ENCODE results near the gene SLC2A5.

The SLC2A5 gene

DNA sequence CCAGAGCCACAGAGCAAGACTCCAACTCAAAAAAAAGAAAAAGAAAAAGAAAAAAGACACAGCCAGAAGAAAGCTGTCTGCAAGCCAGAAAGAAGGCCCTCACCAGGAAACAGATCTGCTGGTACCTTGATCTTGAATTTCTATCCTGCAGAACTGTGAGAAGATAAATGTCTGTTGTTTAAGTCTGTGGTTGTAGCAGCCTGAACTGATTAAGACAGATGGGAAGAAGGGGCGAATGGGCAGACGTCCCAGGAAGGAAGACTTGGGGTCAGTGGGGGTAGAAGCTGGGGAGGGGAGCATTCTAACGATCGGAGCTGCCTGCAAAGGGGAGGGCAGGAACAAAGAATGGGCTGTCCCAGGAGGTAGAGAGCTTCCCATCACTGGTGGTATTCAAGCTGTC, 49.5 kb downstream of the SLC2A5 start:
- Histone ChIP-seq H3K36me3 (ENCODE audit: low read length) (no peaks in the 10 kb centered on the region), H3K4me2 (ENCODE audit: low read depth, low read length, poor library complexity, severe bottlenecking) (no peak overlapping the region), H3K27ac (ENCODE audit: low read depth, low read length) (no peak overlapping the region), H3F3A (ENCODE audit: insufficient read depth) (no peaks in the 10 kb centered on the region), H3K9me3 (ENCODE audit: insufficient read depth, low read length) (no peaks in the 10 kb centered on the region), H3K9ac (ENCODE audit: low read length) (no peak overlapping the region), H4K20me1 (ENCODE audit: low read depth, low read length) (no peaks in the 10 kb centered on the region), H3K79me2 (ENCODE audit: insufficient read depth, low read length) (no peaks in the 10 kb centered on the region), H2AFZ (ENCODE audit: low read depth, low read length, severe bottlenecking) (no peak overlapping the region), H3K4me3 (ENCODE audit: insufficient read depth, low read length, poor library complexity, severe bottlenecking) (no peak overlapping the region), H3K9me2 (replicated peaks; ENCODE audit: insufficient read depth, low read length) (no peaks in the 10 kb centered on the region), H3K27me3 (ENCODE audit: low read length) (no peaks in the 10 kb centered on the region)
- TF ChIP-seq EZH2phosphoT487 (conservative IDR thresholded peaks at IDR 0.05; ENCODE audit: low read length) (no peak), CTCF (IDR thresholded peaks at IDR 0.05; ENCODE audit: insufficient read depth, low read length, poor library complexity, severe bottlenecking) (no peak)

- no peaks in the 10 kb centered on the region for H4K20me1 ChIP-seq (ENCODE audit: low read depth, low read length)
- H3K79me2 ChIP-seq (ENCODE audit: insufficient read depth, low read length) = no peaks in the 10 kb centered on the region
- no peaks in the 10 kb centered on the region for H3F3A ChIP-seq (ENCODE audit: insufficient read depth)
- no peak overlapping the region for H2AFZ ChIP-seq (ENCODE audit: low read depth, low read length, severe bottlenecking)
- H3K4me2 ChIP-seq (ENCODE audit: low read depth, low read length, poor library complexity, severe bottlenecking) = no peak overlapping the region
- no peaks in the 10 kb centered on the region for H3K36me3 ChIP-seq (ENCODE audit: low read length)
- H3K27me3 ChIP-seq (ENCODE audit: low read length) = no peaks in the 10 kb centered on the region
- H3K9ac ChIP-seq (ENCODE audit: low read length) = no peak overlapping the region
- no peak overlapping the region for H3K4me3 ChIP-seq (ENCODE audit: insufficient read depth, low read length, poor library complexity, severe bottlenecking)
- H3K9me2 ChIP-seq (replicated peaks; ENCODE audit: insufficient read depth, low read length) = no peaks in the 10 kb centered on the region
- no peaks in the 10 kb centered on the region for H3K9me3 ChIP-seq (ENCODE audit: insufficient read depth, low read length)
- TF ChIP-seq CTCF (IDR thresholded peaks at IDR 0.05; ENCODE audit: insufficient read depth, low read length, poor library complexity, severe bottlenecking) (no peak), EZH2phosphoT487 (conservative IDR thresholded peaks at IDR 0.05; ENCODE audit: low read length) (no peak)
- H3K27ac ChIP-seq (ENCODE audit: low read depth, low read length) = no peak overlapping the region
These were observed 51.1 kb downstream of the SLC2A5 start for GRCh38 chr1:9018333-9018732.

DNA sequence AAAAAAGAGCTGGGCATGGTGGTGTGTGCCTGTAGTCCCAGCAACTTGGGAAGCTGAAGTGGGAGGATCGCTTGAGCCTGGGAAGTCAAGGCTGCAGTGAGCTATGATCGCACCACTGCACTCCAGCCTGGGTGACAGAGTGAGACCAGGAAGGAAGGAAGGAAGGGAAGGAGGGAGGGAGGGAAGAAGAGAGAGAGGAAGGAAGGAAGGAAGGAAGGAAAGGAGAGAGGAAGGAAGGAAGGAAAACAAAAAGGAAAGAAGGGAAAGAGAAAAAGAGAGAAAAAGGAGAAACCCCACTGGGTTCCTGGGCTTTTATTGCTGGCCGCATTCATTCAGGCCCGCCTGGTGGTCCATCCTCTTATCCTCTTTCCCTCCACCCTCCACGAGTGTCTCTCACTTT, 53.0 kb downstream of the SLC2A5 start:
- Histone ChIP-seq H3K27ac (ENCODE audit: low read depth, low read length) (no peak overlapping the region), H3K79me2 (ENCODE audit: insufficient read depth, low read length) (no peaks in the 10 kb centered on the region), H3K9ac (ENCODE audit: low read length) (no peak overlapping the region), H4K20me1 (ENCODE audit: low read depth, low read length) (no peaks in the 10 kb centered on the region), H3K4me2 (ENCODE audit: low read depth, low read length, poor library complexity, severe bottlenecking) (no peak overlapping the region), H2AFZ (ENCODE audit: low read depth, low read length, severe bottlenecking) (no peak overlapping the region), H3K36me3 (ENCODE audit: low read length) (no peaks in the 10 kb centered on the region), H3K4me3 (ENCODE audit: insufficient read depth, low read length, poor library complexity, severe bottlenecking) (no peak overlapping the region), H3F3A (ENCODE audit: insufficient read depth) (no peaks in the 10 kb centered on the region), H3K9me3 (ENCODE audit: insufficient read depth, low read length) (no peaks in the 10 kb centered on the region), H3K9me2 (replicated peaks; ENCODE audit: insufficient read depth, low read length) (no peaks in the 10 kb centered on the region), H3K27me3 (ENCODE audit: low read length) (no peaks in the 10 kb centered on the region)
- TF ChIP-seq EZH2phosphoT487 (conservative IDR thresholded peaks at IDR 0.05; ENCODE audit: low read length) = no peak
- TF ChIP-seq CTCF (IDR thresholded peaks at IDR 0.05; ENCODE audit: insufficient read depth, low read length, poor library complexity, severe bottlenecking) = no peak
